Stimulated activated effector memory CD8-positive, alpha-beta T cell treated with anti-CD3 and anti-CD28 coated beads, Interleukin-12 subunit alpha, Interleukin-12 subunit beta, amount 100 ng/mL, for 72 hours (primary cell): ENCODE results near the gene AGK.
"Not testable (repeated sequence)": the region's sequence is repeated elsewhere in the genome, so short reads cannot be mapped to it uniquely, and the experiment has no call there.

Source experiments
- ATAC-seq: fragments of 150-1000 bp; cut with Tn5 transposase; 2 replicates; pipeline ENCODE4 v1.10.0; 2021
- DNase-seq, 2 donors: peaks; one replicate each; pipeline ENCODE4 v3.0.0; 2021 to 2022; ENCODE audit warnings: low spot score in 2 of 2
- H3K27ac Mint-ChIP-seq: one replicate; pipeline ENCODE4 v1.8.0; 2022; ENCODE audit warnings: mild to moderate bottlenecking, mixed read lengths
- H3K36me3 Mint-ChIP-seq: one replicate; pipeline ENCODE4 v1.8.0; 2022; ENCODE audit warnings: mild to moderate bottlenecking, mixed read lengths
- H3K4me1 Mint-ChIP-seq: one replicate; pipeline ENCODE4 v1.8.0; 2022; ENCODE audit warnings: mixed read lengths
- H3K4me3 Mint-ChIP-seq: one replicate; pipeline ENCODE4 v1.8.0; 2022; ENCODE audit warnings: mild to moderate bottlenecking, mixed read lengths
- H3K9me3 Mint-ChIP-seq: one replicate; pipeline ENCODE4 v1.8.0; 2022; ENCODE audit warnings: mixed read lengths

The AGK gene

DNA sequence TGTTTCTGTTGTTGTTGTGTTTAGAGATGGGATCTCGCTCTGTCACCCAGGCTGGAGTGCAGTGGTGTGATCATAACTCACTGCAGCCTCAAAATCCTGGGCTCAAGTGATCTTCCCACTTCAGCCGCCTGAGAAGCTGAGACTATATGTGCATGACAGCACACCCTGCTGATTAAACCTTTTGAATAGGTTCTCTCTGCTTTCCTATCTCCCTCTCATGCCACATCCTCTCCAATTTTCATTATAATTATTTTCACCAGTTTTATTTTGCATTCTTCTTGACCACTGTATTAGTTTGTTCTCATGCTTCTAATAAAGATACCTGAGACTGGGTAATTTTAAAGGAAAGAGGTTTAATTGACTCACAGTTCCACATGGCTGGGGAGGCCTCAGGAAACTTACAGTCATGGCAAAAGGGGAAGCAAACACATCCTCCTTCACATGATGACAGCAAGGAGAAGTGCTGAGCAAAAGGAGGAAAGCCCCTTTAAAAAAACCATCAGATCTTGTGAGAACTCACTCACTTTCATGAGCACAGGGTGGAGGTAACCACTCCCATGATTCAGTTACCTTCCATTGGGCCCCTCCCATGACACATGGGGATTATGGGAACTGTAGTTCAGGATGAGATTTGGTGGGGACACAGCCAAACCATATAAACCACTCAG lies 12.9 kb downstream of the AGK start:
- Mint-ChIP-seq H3K4me3 (peak overlapping the region; percentile 5), H3K9me3 (peaks cover 11% of the 10 kb centered on the region), H3K4me1 (peaks cover 65% of the 10 kb centered on the region), H3K27ac (peak overlapping the region; percentile 83), H3K36me3 (peaks cover 84% of the 10 kb centered on the region)
- peak in 1 of 2 donors; percentile 65 for DNase-seq
- ATAC-seq: peak; percentile 97

DNA sequence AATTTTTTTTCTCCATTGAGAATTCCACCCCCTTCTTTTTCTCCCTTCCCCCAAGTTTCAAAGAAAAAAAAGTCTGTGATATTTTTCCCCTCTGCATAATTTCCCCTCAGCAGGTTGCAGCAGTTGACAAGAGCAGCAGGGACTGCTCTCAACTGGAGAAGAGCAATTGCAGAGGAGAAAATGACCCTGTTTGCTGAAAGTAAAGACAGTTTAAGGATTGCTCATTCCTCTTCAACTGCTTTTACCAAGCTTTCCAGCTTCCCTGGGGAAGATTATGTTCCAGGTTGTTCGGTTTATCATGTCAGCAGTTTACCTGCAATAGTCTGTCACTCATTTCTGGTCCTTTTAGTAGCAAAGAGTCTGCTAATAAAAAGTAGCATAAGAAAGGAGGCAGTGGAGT lies 16.2 kb downstream of the AGK start:
- H3K9me3 Mint-ChIP-seq: peaks cover 6% of the 10 kb centered on the region
- H3K4me3 Mint-ChIP-seq: no peak overlapping the region
- no peak for ATAC-seq
- H3K4me1 Mint-ChIP-seq: peaks cover 59% of the 10 kb centered on the region
- no peak for DNase-seq
- H3K36me3 Mint-ChIP-seq: peaks cover 86% of the 10 kb centered on the region
- peak overlapping the region; percentile 18 for H3K27ac Mint-ChIP-seq

DNA sequence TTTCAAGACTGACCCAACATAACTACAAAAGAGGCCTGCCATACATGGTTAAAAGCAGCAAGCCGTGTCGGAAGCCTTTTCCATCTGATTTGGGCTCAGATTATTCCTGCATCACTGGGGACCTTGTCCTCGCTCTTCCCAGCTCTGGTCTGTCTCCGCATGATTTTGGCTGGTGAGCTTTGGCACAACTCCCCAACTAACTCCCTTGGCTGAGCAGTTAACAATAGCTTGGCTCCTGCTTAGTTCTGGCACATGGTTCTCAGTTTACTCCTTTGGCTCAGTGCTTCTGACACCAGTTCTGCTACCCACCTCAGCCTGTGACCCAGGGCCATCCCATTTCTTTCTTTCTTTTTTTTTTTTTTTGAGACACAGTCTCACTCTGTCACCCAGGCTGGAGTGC lies 17.0 kb downstream of the AGK start:
- Mint-ChIP-seq H3K36me3 (peaks cover 93% of the 10 kb centered on the region), H3K27ac (no peak overlapping the region), H3K4me1 (peaks cover 61% of the 10 kb centered on the region), H3K9me3 (peaks cover 6% of the 10 kb centered on the region), H3K4me3 (no peak overlapping the region)
- DNase-seq (no peak), ATAC-seq (no peak)

DNA sequence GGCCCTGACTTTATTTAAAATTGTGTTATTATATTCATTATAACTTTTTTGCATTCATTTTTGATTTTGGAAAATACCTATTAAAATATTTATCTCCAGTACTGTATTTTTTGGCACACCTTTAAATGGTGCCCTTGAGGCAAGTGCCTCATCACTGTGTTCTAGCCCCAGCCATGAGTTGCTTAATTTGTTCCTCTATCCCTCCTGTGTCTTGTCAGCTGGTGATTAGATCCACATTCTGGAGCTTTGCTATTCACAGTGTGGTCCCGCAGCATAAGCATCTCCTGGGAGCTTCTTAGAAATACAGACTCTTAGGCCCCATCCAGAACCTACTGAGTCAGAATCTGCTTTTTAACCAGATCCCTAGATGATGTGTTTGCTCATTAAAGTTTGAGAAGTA lies 19.8 kb downstream of the AGK start:
- Mint-ChIP-seq H3K4me1 (peaks cover 41% of the 10 kb centered on the region), H3K9me3 (peaks cover 10% of the 10 kb centered on the region), H3K4me3 (no peak overlapping the region), H3K27ac (no peak overlapping the region), H3K36me3 (peaks cover 96% of the 10 kb centered on the region)
- no peak for DNase-seq
- ATAC-seq: no peak

DNA sequence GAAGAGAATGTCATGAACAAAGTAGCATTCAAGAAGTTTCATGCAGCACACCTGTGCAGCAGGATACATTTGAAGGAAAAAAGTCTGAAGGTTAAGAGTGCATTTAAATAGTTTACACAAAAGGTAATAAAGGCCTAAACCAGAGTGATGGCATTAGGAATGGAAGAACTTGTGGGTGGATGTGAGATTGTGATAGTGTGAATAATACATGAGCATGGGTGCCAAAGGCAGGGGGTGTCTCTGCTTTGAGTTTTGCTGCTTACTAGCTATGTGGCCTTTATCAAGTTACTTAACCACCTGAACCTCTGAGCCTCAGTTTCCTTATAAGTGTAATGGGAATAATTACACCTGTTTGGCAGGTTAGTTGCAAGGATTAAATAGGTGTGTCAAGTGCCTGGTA lies 21.0 kb downstream of the AGK start:
- peaks cover 91% of the 10 kb centered on the region for H3K36me3 Mint-ChIP-seq
- peaks cover 15% of the 10 kb centered on the region for H3K9me3 Mint-ChIP-seq
- peaks cover 29% of the 10 kb centered on the region for H3K4me1 Mint-ChIP-seq
- H3K4me3 Mint-ChIP-seq: peak overlapping the region; percentile 3
- H3K27ac Mint-ChIP-seq: no peak overlapping the region
- ATAC-seq: peak; percentile 64
- DNase-seq: no peak

DNA sequence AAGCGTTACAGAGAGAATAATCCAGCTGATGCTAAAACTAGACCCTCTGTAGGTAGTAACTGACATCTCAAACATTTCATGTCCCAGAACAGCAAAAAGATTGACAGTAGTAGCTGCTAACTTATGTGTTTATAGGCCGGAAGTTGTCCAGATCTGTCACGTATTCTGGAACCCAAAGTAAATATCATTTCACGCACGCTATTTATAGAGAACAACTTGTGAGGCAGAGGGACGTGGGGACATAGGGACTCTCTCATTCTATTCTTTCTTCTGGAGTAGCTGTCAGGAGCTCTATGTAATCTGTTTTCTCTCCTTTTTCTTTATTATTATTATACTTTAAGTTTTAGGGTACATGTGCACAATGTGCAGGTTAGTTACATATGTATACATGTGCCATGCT lies 22.3 kb downstream of the AGK start:
- Mint-ChIP-seq H3K27ac (no peak overlapping the region), H3K4me1 (peaks cover 27% of the 10 kb centered on the region), H3K9me3 (peaks cover 15% of the 10 kb centered on the region), H3K36me3 (peaks cover 78% of the 10 kb centered on the region), H3K4me3 (no peak overlapping the region)
- DNase-seq (no peak), ATAC-seq (no peak)

DNA sequence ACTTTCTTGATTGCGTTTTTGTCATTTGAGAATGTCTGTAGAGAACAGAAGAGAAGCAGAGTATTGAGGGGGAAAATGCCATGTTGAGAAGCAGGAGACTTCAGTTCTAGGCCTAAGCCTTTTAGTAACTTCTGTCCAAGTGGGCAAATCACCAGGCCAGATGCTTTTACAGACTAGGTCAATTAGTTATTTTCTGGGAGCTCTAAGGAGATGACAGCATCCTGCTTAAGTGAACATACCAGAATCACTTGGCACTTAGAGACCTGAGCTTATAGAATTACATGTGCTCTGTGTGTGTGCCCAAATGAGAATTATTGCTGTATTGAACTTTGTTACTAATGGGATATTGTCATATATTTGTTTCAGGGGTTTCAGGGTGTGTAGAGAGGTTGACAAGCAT lies 24.0 kb downstream of the AGK start:
- Mint-ChIP-seq H3K4me1 (peaks cover 27% of the 10 kb centered on the region), H3K4me3 (no peak overlapping the region), H3K27ac (no peak overlapping the region), H3K36me3 (peaks cover 61% of the 10 kb centered on the region), H3K9me3 (peaks cover 15% of the 10 kb centered on the region)
- no peak for DNase-seq
- no peak for ATAC-seq

DNA sequence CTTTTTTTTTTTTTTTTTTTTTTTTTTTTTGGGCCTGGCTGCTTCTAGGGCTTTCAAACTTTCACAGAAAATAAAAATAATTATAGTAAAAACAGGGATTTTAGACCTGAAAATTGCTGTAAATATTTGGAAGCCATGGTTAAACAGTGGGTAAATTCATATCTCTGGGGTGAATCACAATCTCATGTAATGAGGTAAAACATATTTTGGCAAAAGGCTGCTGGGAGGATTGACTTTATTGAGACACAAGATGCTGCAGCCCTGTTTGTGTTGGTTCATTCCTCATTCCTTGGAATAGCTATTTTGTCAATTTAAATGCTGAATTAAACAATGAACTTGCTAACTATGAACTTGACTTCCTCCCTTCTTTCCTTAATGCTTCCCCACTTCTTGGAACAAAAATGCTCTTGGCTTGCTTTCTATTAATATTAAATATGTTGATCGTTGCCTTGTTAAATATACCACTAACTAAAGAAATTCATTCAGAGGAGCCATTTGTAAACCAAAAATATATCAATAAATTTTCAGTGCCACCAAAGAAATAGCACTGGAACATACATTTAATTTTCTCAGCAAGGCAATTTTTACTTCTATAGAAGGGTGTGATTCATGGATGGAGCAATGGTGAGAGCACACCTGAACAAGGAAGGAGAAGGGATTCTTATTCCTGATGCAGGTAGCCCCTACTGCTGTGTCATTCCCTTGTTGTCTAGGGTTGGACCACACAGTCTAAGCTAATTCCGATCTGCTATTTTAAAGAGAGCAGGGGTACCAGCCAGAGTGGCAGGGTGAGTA lies 24.6 kb downstream of the AGK start:
- H3K27ac Mint-ChIP-seq: no peak overlapping the region
- no peak for DNase-seq
- no peak overlapping the region for H3K4me3 Mint-ChIP-seq
- H3K36me3 Mint-ChIP-seq: peaks cover 55% of the 10 kb centered on the region
- peaks cover 15% of the 10 kb centered on the region for H3K9me3 Mint-ChIP-seq
- no peak for ATAC-seq
- peaks cover 25% of the 10 kb centered on the region for H3K4me1 Mint-ChIP-seq

DNA sequence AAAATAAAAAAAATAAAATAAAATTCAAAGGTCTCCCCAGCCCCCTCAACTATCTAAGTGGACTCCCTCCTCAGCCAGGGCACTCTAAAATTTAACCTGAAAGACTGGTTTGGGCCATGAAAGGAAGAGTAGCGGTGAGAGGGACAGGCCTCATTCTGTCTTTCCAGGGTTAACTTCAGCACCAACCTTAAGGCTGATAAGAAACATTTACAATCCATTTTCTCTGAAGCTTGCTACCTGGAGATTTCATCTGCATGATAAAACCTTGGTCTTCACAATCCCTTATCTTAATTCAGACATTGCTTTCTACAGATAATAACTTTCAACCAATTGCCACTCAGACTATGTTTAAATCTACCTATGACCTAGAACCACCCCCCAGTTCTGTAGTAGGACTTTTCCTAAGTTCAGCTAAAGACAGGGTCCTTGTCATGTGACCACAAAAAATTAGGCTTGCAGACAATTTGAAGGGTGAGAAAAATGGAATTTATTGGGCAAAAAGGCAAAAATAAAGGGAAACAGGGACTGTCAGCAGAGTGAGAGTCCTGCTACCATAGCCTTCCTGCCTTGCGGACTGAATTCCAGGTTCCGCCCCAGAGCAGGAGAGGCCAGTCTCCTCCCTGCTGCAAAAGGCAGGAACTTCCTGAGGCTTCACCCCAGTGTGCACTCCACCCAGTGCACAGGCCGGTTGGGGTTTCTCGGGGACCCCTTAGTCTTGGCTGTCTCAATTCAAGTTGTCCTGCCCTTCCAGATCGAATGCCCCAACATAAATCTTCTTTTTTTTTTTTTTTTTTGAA lies 26.0 kb downstream of the AGK start:
- H3K9me3 Mint-ChIP-seq: peaks cover 15% of the 10 kb centered on the region
- ATAC-seq (no peak), DNase-seq (no peak)
- H3K36me3 Mint-ChIP-seq: peaks cover 44% of the 10 kb centered on the region
- no peak overlapping the region for H3K27ac Mint-ChIP-seq
- peaks cover 11% of the 10 kb centered on the region for H3K4me1 Mint-ChIP-seq
- no peak overlapping the region for H3K4me3 Mint-ChIP-seq

DNA sequence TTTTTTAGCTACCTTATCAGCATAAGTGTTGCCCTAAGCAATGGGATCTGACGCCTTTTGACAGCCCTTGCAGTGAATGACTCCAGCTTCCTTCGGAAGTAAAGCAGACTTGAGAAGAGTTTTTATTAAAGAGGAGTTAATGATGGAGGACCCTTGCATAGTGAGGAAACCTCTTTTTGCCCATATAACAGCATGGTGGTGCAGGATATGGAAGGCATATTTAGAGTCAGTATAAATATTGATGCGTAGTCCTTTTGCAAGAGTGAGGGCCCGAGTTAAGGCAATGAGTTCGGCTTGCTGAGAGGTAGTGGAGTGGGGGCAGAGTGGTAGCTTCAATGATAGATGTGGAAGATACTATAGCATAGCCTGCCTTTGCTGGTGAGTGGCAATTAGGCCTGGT lies 28.7 kb downstream of the AGK start:
- not testable (repeated sequence) for ATAC-seq

DNA sequence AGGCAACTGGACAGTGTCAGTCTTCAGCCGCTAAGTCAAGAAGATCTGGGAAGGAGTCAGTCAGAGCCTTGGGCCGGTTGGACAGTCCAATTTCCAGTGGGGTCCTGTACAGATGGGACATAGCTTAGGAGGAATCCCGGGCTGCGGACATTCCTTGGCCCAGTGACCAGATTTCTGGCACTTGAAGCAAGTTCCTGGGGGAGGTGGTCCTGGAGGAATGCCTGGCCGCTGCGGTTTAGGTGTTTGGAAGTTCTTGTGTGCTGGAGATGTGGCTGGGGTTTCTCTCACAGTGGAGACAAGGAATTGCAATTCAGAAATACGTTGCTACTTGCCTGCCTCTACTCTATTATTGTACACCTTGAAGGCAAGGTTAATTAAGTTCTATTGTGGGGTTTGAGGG lies 30.9 kb downstream of the AGK start:
- DNase-seq, H3K27ac Mint-ChIP-seq, ATAC-seq, H3K4me3 Mint-ChIP-seq, H3K9me3 Mint-ChIP-seq: not testable (repeated sequence)
- H3K4me1 Mint-ChIP-seq: peaks cover 25% of the 10 kb centered on the region
- H3K36me3 Mint-ChIP-seq: peaks cover 32% of the 10 kb centered on the region

More for the DNA sequence above, 28.7 kb downstream of the AGK start:
- not testable (repeated sequence) for DNase-seq, H3K4me3 Mint-ChIP-seq, H3K4me1 Mint-ChIP-seq, H3K27ac Mint-ChIP-seq
- H3K9me3 Mint-ChIP-seq: peaks cover 14% of the 10 kb centered on the region
- peaks cover 34% of the 10 kb centered on the region for H3K36me3 Mint-ChIP-seq

DNA sequence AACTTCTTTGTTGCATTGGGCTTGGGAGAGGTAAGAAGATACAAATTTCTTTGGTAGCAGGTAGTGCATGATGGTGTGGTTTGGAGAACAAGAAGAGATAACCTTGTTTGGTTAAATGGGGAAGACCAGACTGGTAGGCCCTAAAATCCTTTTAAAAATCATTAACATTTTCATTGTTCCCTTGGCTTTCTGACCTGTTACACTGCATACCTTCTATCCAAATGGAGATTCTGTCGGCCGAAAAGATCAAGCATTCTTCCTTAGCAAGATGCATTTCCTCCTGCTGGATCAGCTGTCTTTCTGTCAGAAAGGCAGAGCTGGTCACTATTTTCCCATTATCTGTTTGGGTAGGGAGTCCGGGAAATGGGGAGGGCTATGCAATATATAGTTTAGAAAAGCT lies 33.7 kb downstream of the AGK start:
- DNase-seq: no peak
- no peak overlapping the region for H3K4me3 Mint-ChIP-seq
- H3K27ac Mint-ChIP-seq: peak overlapping the region; percentile 88
- peaks cover 36% of the 10 kb centered on the region for H3K36me3 Mint-ChIP-seq
- ATAC-seq: no peak
- H3K4me1 Mint-ChIP-seq: peaks cover 41% of the 10 kb centered on the region
- peaks cover 4% of the 10 kb centered on the region for H3K9me3 Mint-ChIP-seq

DNA sequence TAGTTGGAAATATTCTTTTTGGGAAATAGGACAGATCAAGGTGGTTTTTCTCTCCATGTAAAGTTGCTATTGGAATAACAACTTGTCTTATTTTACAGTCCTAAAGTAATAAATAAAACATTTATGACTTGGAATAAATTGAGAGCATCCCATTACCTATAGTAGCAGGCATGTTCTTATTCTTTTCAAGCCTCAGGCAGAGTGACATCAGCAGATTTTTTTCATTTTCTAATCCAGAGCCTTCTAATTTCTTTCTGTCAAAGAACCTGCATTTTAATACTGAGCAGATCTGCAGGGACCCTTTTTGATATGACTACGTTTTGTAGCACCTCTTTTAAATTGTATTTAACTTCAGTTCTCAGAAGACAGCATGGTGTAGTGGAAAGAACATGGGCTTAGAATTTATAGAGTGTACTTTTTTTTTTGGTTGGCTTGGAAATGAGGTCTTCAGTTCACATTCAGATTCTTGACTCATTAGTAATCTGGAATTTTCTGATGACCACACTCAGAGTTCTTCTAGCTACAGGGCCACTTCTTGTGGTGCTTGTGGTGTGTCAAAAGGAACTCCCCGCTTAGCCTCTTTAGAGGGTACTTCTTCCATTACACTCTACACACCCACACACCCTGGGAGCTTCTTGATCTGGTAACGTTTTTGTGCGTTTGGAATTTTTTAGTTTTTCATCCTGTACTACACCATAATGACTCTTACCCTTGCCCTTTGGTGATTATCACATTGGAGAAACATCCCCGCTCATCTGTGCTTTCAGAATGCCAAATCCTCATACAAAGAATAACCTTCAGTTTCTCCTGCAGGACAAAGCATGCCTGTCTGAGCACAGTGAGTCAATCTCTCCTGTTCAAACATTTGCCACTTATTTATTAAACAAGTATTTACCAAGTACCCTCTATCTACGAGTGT lies 34.6 kb downstream of the AGK start:
- Mint-ChIP-seq H3K4me1 (peaks cover 50% of the 10 kb centered on the region), H3K9me3 (peaks cover 4% of the 10 kb centered on the region), H3K4me3 (peak overlapping the region; percentile 54), H3K36me3 (peaks cover 43% of the 10 kb centered on the region), H3K27ac (peak overlapping the region; percentile 88)
- DNase-seq: peak; percentile 24 to 62
- peak; percentile 95 for ATAC-seq

DNA sequence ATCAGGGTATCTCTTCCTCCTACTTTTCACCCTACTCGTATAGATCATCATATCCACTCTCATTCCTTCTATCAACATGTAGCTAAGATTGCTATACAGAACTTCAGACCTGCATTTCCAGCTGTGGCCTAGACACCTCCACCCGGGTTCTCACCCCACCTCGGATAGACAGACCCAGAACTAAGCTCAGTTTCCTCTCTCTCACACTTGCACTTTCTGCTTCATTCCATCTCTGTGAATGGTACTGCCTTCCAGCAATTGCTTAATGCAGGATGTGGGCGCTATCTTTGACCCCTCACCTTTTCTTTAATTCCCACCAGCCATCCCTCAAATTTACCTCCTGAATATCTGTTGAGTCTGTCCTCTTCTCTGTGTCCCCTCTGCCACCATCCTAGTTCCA lies 35.7 kb downstream of the AGK start:
- DNase-seq (no peak), ATAC-seq (peak; percentile 33)
- H3K4me3 Mint-ChIP-seq: peak overlapping the region; percentile 54
- H3K4me1 Mint-ChIP-seq: peaks cover 51% of the 10 kb centered on the region
- peaks cover 4% of the 10 kb centered on the region for H3K9me3 Mint-ChIP-seq
- peak overlapping the region; percentile 88 for H3K27ac Mint-ChIP-seq
- peaks cover 51% of the 10 kb centered on the region for H3K36me3 Mint-ChIP-seq
